Hematopoietic multipotent progenitor cell (in vitro differentiated cells): Measurements from ENCODE around the gene ASB3. TPM values are rescaled to one million over a fixed set of nuclear protein-coding genes. Genes with fewer than 3 reads are reported as not detected.

ENCODE experiments used
- total RNA-seq: library from RNA; depleted of rRNA; stranded (reverse); fragments of >200 nt; gene quantifications from one replicate; pipeline ENCODE4 v1.2.3, GENCODE V29; 2012

The ASB3 gene
- total RNA-seq, 1 donor: 31.5 TPM

Other genes starting within 250 kb of the ASB3 start
- 1.1 TPM for gene CHAC2, start 19.1 kb downstream of the ASB3 start, total RNA-seq
- gene ERLEC1, start 91 bp upstream of the ASB3 start, total RNA-seq: 31.2 TPM
- gene GPR75, start 73.0 kb upstream of the ASB3 start, total RNA-seq: 3.5 TPM
- 29.1 TPM for gene PSME4, start 184.0 kb upstream of the ASB3 start, total RNA-seq